GM18519 (cell line): ENCODE data around the gene EVC.
A peak's percentile ranks its signal among the peaks of the same experiment; 100 is the strongest.

ENCODE experiments used
- ATAC-seq: cut with Tn5 transposase; IDR thresholded peaks from one replicate; pipeline ENCODE4 v1.9.1; 2021; ENCODE audit warnings: mild to moderate bottlenecking, moderate library complexity; ENCODE audit not compliant: unreplicated experiment, low FRiP score

Gene EVC

DNA sequence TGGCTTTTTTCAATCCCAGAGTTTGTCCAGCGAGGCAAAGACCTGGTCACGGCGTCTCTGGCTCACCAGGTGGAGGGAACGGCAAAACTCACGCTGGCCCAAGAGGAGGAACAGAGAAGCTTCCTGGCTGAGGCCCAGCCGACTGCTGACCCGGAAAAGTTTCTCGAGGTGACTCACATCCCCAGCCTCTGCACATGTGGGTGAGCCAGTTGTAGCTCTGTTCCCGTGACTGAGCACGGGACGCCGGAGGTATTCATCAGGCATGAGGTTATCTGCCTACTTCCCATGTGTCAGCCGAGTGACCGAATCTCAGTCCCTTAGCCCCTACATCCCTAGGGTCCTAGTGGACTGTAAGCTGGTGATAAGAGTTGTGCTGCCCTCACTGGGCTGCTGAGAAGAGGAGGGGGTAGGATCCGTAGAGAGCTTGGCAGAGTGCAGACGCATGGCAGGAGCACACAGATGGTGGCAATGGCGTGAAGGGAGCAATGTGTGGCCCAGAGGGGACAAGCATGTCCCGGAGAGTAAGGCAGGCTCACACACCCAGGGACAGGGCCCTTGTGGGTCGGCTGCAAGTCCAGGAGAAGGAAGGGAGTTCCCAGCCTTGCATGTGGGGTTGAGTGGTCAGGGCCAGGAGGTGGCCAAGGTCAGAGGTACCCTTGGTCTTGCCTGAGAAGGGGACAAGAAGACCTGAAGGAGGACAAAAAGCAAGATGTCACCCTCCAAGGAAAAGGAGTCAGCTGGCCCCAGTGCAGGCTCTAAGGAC, 42.9 kb downstream of the EVC start:
- ATAC-seq, result no peak

DNA sequence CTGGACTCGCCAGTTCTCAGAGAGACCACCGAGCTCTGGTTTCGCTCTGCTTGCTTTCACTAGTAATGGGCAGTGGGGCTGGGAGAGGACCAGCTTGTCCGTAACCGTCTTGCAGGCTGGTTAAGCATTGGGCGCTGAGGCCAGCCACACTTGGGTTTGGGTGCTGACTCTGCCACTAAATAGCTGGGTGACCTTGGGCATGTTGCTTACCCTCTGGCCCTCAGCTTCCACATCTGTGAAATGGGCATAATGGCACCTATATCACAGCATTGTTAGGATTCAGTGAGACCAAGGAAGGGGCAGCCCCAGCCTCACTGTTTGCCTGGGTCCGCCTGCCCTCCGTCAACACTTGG, 43.5 kb downstream of the EVC start:
- ATAC-seq, result no peak

DNA sequence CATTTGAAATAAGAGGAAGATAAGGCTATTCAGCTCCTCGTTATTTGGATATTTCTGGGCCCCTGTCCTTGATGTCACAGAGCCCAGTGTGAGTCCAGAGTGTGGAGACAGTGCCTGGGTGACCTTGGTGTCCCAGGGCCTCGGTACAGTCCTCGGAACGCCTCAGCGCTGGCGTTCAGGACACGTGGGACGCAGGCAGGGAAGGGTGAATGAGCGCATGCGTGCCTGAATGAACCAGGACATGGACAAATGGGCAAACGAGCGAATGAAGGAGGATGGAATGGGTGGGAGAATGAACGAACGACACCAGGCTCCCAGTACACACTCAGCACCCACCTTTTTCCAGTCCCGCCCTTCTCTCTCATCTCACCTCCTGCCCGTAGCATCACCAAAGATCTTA, 44.2 kb downstream of the EVC start:
- ATAC-seq, result no peak

DNA sequence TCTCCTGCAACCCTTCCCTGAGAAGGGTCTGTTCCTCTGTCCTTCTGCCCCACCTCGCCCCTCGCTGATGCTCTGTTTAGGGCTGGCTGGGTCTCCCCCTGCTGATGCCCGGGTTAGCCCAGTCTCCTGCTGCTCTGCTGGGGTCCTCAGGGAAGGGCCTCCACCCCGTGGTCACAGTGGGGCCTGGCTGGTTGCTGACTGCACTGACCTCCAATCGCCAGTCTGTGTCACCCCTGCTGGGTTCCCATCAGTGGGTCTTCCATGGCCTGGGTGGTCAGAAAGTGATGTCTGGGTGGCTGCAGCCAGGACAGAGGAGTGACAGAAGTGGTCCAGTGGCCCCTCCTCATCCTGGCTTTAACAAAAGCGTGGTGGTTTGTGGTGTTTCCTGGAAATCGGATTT, 44.7 kb downstream of the EVC start:
- no peak for ATAC-seq

DNA sequence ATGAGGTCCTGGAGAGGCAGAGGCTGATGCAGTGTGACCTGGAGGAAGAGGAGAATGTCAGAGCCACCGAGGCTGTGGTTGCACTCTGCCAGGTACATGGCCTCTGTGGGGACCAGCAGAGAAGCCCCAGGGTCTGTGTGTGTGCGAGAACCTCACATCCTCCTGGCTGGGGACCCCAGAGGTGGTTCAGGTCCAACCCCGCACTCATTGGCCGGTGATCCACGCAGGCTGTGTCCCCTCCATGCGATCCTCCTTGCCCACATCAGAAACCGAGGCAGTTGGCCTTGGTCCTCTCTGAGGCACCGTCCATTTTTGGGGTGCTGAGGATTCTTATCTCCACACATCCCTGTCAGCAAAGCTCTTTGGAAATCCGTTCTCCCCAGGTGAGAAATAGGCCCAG, 45.3 kb downstream of the EVC start:
- no peak for ATAC-seq

DNA sequence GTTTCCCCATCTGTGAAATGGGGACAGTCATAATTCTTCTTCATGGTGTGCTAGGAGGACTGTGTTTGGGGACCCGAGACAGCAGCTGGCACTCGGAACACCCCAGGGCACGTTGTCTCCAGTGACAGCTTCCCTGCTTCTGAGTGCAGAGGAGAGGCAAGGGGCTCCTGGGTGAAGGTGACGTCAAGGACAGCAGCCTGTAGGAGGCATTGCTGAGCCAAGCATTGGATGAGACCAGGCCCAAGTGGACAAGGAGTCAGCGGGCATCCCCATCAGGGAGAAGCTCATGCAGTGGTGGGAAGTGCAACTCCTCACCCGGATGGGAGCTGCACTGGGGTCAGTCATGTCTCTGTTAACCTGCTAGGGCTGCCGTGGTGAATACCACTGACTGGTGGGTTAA, 46.1 kb downstream of the EVC start:
- ATAC-seq, result no peak

DNA sequence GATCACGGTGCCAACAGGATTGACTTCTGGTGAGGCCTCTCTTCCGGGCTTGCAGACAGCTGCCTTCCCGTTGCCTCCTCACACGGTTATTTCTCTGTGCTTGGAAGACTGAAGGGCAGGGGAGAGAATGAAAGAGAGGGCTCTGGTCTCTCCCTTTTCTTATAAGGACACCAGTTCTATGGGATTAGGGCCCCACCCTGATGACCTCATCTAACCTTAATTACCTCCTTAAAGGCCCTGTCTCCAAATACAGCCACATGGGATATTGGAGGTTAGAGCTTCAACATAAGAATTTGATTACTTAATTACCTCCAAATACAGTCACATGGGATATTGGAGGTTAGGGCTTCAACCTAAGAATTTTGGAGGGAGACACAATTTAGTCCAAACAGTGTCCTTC, 46.5 kb downstream of the EVC start:
- no peak for ATAC-seq

DNA sequence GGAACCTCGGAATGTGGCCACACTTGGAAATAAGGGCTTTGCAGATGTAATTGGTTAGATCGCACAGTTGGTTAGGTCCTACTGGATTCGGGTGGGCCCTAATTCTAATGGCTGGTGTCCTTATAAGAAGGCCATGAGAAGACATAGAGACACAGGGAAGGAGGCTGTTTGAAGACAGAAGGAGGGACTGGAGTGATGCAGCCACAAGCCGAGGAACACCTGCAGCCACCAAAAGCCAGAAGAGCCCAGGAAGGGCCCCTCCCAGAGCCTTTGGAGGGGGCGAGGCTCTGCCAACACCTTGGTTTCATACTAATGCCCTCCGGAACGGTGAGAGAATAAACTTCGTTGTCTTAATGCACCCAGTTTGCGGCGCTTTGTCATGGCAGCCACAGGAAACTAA, 47.0 kb downstream of the EVC start:
- ATAC-seq, result no peak

DNA sequence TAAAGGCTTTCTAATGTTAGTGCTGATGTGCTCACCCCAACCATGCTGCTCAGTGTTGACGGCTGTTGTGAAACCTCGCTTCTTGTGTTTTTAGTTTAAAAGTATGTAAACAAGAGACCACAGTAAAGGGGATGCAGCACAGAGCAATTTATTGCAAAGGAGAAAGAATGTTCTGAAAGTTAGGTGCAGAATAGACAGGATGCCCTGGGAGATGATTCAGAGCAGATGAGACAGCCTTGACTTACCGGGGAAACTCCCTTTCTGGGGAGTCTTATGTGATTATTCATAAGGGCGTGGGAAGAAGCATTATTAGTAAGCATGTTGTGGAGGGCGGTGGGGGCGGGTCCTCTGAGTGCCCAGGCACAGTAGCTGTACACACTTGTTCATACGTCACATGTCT, 47.7 kb downstream of the EVC start:
- ATAC-seq, result peak; percentile 77

DNA sequence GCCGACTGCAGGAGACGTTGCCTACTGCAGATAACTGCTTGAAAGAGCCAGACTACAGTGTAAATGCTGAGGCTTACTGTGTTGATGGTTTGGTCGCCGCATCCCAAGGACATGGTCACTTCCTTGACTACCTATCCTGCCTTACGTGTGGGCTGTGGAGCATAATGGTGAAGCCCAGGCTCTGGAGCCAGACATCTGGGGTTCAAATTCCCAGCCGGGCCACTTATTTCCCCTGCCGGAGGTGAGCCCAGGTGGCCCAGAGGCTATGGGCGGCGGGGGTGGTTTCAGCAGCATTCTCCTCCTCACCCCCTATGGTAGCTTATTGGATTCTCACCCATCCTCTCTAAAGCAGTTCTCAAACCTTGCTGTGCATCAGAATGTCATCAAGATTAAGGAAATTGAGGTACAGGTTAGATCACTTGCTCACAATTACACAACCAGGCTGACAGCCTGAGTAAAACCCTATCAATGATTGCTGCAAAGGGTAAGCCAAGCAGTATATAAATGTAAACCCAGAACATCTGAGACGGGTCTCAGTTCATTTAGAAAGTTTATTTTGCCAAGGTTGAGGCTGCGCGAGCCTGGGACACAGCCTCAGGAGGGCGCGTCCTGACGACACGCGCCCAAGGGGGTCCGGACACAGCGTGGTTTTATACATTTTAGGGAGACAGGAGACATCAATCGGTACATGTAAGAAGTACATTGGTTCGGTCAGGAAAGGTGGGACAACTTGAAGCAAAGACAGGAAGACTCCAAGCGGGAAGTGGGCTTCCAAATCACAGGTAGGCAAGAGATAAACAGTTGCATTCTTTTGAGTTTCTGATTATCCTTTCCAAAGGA, 48.5 kb downstream of the EVC start:
- ATAC-seq, result no peak

DNA sequence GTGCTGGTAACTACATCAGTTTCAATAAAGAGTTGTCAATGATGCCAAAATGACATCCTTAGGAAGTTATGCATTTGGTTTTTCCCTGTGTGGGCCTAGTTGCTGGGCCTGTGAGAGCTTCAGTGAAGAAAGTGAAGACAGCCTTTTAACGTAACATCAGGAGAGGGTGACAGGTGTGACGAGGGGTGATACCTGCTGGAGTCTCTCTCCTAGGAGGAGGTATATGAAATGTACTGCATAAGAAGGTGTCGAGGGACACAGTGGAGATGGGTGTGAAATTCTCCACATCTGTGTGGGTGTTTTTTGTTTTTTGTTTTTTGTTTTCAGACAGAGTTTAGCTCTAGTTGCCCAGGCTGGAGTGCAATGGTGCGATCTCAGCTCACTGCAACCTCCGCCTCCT, 49.2 kb downstream of the EVC start:
- ATAC-seq, result no peak

DNA sequence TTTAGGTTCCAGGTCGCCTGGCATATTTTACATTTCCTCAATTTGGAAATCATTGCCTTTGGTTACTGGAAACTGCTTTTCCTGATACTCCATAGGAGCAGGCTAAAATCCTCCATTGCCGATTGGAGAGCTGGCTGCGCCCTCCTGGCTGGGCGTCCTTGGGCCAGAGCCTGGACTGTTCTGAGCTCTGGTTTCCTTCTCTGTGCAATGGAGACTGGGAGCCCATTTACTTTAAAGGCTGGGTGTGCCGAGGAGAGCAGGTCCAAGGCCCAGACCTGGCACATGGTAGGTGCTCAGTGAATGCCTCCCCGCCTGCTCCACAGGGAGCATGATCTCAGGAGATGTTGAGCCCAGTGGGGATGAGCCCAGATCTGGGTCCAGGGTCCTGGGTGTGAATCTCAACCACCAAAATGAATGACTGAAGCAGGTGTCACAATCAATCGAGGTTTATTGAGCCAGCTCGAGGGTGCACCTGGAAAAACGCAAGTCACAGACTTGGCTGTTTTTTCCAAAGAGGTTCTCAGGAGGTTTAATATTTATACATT, 50.0 kb downstream of the EVC start:
- no peak for ATAC-seq

DNA sequence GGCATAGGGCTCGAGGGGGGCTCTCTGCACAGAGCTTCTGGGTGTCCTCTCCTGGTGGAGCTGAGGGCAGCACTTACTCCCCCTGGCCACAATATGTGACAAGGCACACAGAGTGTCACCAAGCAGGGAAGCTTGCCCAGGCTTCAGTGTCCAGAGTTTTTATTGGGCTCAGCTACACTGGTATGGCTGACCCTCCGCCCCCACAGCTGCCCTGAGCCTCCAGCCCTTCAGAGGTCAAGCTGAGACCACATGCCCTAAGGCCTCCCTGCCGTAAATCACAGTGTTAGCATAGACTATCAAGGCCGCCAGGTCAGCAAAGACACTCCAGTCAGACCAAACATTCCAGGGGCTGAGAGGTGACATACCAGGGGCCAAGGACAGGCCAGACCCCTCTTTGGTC, 59.0 kb downstream of the EVC start:
- ATAC-seq, result no peak

DNA sequence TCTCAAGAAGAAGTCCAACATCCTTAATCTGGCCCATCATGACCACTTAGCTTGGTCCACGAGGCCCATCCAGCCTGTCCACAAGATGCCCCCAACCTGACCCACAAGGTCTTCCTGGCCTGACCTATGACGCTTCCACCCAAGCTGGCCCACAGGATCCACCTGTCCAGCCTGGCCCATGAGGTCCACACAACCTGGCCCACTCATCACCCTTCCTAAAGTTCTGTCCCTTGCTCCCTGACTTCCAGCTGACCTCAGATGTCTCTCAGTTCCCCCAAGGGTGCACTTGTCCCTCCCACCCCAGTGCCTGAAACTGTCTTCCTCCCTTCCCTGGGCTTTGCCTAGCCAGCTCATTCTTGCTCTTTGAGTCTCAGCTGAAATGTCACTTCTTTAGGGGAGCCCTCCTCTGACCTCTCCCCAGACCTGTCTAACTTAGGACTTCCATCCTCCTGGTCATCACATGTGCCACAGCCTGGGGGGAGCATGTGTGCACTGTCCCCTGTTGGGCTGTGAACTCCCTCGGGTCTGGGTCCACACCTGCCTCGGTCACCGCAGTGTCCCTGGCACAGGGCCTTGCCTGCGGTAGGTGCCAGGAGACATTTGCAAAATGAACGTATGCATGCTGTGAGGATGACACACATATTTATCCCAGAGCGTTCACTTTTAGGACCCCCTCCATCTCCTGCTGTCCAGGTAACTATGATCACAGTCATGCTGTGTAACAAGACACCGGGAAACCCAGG, 61.7 kb downstream of the EVC start:
- no peak for ATAC-seq

DNA sequence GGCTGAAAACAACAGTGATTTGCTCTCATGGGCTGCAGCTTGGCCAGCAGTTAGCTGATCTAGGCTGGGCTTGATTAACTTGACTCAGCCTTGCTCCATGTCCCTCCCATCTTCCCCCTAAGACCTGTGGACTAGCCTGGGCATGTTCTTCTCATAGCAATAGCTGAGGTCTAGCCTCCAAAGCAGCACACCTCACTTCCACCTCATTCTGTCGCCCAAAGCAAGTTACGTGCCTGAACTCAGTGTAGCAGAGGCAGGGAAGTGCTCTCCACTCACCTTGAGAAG, 62.2 kb downstream of the EVC start:
- no peak for ATAC-seq

DNA sequence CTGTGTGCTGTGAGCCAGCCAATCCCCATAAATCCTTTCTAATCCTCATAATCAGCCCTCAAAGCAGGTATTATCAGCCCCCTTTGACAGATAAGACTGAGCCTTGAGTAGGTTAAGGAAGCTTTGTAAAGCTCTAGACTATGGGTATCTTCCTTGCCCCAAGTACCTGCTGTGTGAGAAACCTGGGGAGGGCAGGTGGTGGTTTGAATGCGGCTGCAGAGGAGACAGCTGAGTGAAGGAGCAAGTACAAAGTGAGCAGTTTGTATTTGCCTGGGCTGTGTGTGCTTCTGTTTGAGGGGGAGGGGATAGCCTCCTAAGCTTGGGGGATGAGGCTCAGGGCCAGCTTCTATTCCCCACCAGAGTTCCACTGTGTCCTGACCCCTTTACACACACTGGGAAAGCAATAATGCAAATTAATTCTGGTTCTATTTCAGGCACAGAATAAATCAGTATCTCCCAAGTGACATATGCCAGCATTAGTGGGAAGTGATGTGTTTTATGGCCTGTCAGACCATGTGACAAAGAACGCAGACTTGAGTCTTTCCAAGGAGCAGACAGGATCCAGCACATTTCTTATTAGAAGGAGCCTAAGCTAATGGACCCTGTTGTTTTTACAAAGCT, 63.5 kb downstream of the EVC start:
- no peak for ATAC-seq

DNA sequence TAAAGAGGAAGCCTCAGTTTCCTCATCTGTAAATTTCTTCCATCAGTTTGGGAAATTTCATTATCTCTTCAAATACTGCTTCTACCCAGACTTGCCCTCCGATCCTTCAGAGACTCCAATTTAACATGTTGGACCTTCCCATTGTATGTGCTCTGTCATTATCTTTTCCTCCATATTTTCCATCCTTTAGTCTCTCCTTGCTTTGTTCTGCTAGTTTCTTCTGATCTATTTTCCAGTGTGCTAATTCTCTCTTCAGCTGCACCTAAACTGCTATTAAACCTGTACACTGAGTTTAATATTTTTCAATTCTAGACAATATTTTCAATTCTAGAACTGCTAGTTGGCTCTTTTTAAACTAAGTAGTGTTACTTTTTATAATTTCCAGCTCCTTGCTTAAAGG, 65.5 kb downstream of the EVC start:
- no peak for ATAC-seq

DNA sequence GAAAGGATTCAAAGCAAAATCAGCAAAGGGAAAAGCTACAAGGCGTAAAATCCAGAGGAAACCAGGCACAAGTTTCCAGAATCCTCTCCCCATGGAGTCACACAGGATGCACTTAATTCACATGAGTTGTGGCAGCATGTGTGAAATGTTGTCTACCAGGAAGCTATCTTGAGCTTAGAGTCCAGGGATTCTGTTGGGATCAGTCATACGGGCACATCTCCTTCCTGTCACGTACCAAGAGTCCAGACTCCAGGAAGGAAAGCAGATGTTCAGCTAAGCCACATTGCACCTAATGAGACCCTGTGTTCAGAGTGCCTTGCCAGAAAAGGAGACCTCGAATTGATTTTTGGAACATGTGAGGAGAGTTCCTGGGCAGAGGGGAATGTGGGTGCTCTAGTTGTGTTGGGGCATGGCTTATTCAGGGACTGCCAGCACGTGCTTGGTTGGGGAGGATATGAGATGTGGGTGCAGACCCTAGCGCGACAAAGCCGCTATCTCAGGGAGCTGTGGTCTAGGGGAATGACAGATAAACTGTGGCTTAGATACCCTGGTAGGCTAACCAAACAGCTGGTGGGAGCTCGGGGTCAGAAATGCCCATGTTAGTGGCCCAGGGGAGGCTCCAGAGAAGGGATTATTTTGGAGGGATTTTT, 70.0 kb downstream of the EVC start:
- no peak for ATAC-seq

DNA sequence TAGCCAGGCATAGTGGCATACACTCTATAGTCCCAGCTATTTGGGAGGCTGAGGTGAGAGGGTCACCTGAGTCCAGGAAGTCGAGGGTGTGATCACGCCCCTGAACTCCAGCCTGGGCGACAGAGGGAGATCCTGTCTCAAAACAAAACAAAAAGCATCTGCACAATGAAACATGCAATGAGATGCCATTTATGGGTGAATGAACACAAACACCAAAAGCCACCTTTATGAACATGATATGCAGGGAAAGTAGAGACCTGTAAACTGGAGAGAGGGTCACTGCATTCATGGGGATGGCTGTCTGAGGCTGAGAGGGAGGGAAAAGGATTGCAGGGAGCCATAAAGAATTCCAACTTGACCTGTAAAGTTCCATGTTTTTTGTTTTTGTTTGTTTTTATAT, 70.7 kb downstream of the EVC start:
- no peak for ATAC-seq

DNA sequence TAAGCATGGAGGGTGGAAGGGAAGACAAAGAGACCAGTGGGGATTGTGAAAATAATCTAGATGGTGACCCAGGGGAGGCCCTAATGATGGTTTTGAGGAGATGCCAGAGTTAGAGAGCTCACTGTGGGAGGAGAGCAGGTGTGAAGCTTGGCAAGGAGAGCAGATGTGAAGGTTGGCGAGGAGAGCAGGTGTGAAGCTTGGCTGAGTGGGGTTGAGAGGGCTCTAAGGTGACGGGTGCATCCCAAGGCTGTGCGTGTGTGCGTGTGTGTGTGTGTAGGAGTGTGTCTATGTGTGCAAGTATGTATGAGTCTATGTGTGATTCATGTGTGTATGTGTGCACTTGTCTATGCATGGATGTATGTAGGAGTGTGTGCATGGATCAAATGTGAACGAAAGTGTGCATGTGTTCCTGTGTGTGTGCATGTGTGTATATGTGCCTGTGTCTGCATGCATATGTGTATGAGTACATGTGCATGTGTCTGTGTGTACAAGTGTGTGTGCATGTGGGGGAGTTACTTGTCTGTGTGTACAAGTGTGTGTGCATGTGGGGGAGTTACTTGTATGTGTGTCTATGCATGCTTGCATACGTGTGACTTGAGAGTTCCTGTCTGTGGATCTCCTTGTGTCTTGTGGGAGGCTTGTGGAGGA, 72.0 kb downstream of the EVC start:
- ATAC-seq, result no peak
